Omental fat pad (tissue), 4 donors: ENCODE results near the gene CREB3L1. TPM values are rescaled to one million over a fixed set of nuclear protein-coding genes. Genes with fewer than 3 reads are reported as not detected.
"Not testable (repeated sequence)": the region's sequence is repeated elsewhere in the genome, so short reads cannot be mapped to it uniquely, and the experiment has no call there.

Source experiments
- ATAC-seq: fragments of 150-250 bp; one replicate; pipeline ENCODE4 v1.9.1; 2016; ENCODE audit warnings: mild to moderate bottlenecking, moderate library complexity; ENCODE audit not compliant: low FRiP score
- DNase-seq: peaks from one replicate; pipeline ENCODE4 v3.0.0-alpha.2; 2019; ENCODE audit warnings: low spot score
- total RNA-seq, 4 donors: library from RNA; depleted of rRNA; stranded (reverse); fragments of >200 nt; gene quantifications; one replicate each; pipeline ENCODE4 v1.1.0, GENCODE V29; 2016
- TF ChIP-seq, protein P1 (sequence below), 3 donors: fragments of 450-650 bp; IDR thresholded peaks; one replicate each; pipeline ENCODE4 v1.5.1; 2016 to 2017; ENCODE audit warnings: antibody characterized with exemption in 3 of 3, mild to moderate bottlenecking in 3 of 3, moderate library complexity in 2 of 3

The CREB3L1 gene
- total RNA-seq, 4 donors from 2014 or later: 0.94 to 8.7 (median 2.8) TPM

DNA sequence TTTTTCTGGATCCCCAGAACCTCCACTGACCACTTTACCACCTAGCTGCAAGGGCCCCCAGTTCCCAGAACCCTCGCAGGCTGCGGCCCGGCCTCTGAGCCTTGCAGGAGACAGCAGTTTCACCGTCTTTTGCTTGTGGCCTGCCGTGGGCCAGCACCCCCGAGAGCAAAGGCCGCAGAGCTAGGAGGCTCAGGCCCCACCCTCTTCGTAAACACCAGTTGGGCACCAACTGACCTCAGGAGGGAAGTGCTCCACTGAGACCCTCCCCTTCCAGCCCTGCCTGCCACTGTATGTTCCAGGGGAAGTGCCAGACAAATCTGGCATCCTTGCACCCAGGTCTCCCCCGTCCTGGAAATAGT is 23.4 kb upstream of the CREB3L1 start:
- DNase-seq (no peak), ATAC-seq (no peak)
- TF ChIP-seq, protein P1, sequence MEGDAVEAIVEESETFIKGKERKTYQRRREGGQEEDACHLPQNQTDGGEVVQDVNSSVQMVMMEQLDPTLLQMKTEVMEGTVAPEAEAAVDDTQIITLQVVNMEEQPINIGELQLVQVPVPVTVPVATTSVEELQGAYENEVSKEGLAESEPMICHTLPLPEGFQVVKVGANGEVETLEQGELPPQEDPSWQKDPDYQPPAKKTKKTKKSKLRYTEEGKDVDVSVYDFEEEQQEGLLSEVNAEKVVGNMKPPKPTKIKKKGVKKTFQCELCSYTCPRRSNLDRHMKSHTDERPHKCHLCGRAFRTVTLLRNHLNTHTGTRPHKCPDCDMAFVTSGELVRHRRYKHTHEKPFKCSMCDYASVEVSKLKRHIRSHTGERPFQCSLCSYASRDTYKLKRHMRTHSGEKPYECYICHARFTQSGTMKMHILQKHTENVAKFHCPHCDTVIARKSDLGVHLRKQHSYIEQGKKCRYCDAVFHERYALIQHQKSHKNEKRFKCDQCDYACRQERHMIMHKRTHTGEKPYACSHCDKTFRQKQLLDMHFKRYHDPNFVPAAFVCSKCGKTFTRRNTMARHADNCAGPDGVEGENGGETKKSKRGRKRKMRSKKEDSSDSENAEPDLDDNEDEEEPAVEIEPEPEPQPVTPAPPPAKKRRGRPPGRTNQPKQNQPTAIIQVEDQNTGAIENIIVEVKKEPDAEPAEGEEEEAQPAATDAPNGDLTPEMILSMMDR (IDR thresholded peaks at IDR 0.05): no peak

DNA sequence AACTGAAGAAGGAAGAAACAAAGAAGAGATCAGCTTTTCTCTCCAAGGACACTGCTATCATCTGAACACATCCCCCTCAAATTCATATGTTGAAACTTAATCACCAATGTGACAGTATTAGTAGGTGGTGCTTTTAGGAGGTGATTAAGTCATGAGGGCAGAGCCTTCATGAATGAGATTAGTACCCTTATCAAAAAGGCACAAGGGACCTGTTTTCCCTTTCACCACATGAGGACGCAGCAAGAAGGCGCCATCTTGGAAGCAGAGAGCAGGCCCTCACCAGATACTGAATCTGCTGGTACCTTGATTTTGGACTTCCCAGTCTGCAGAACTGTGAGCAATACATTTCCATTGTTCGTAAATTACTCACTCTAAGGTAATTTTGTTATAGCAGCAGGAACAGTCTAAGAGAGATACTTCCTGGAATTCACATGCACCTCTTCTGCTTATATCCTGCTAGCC is 20.9 kb upstream of the CREB3L1 start:
- ATAC-seq: no peak
- TF ChIP-seq, protein P1 (IDR thresholded peaks at IDR 0.05): no peak
- no peak for DNase-seq

DNA sequence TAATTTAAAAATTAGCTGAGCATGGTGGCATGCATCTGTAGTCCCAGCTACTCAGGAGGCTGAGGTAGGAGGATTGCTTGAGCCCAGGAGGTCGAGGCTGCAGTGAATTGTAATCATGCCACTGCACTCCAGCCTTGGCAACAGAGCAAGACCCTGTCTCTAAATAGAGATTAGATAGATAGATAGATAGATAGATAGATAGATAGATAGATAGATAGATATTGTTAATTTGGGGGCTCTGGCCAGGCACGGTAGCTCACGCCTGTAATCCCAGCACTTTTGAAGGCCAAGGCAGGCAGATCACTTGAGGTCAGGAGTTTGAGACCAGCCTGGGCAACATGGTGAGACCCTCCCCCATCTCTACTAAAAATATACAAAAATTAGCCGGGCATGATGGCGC is 18.1 kb upstream of the CREB3L1 start:
- not testable (repeated sequence) for DNase-seq, ATAC-seq

DNA sequence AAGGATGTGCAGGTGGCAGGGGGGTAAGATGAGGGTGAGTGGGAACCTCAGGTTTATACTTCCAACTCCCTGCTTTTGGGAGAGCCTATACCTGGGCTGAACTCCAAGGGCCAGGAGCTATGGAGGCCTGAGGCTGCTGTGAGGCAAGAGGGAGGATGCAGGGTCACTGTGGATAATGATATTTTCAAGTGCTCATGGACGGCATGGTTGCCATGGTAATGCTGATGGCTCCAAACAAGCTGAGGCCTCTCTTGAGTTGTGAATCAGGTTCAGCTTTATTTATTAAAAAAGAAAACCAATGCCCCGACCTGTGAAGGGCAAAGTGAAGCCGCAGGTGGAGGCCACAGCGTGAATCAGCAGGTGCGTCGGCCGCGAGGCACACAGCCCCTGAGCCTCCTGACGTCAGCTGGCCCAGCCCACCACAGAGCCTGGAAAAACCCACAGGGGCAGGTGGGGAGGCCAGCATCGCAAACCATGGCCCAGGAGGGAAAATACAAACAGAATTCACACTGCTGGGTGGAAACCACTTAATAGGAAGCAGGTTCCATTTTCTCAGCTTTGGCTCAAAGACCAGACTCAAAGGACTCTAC is 17.4 kb upstream of the CREB3L1 start:
- ATAC-seq: no peak
- TF ChIP-seq, protein P1 (IDR thresholded peaks at IDR 0.05): no peak
- DNase-seq: no peak

DNA sequence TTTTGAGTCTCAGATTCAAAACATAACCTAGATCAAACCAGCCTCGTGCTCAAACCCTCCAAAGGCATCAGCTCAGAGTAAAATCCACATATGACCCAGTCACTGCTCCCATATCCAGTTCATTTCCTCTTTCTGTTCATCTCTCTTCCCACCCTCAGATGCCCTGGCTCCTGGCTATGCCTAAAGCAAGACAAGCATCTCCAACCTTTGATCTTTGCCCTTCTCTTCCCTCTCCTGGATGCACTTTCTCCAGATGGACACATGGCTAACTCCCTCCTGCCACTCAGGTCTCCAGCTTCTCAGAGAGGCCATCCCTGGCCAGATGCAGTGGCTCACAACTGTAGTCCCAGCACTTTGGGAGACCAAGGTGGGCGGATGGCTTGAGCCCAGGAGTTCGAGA is 14.3 kb upstream of the CREB3L1 start:
- DNase-seq: no peak
- TF ChIP-seq, protein P1 (IDR thresholded peaks at IDR 0.05): no peak

DNA sequence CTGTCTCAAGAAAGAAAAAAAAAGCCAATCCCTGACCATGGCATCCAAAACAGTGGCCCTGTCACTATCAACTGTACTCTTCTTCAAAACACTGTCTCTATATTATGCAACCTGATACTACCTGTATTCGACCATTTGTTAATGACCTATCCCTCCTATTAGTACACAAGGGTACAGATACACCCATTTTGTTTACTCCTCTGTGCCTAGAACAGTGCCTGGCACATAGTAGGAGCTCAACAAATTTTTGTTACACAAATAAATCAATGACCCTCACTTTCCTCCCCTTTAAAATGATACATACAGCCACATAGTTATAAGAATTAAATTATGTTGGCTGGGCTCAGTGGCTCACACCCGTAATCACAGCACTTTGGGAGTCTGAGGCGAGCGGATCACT is 13.4 kb upstream of the CREB3L1 start:
- no peak for ATAC-seq
- DNase-seq: no peak
- TF ChIP-seq, protein P1 (IDR thresholded peaks at IDR 0.05): no peak

More for the DNA sequence above, 14.3 kb upstream of the CREB3L1 start:
- no peak for ATAC-seq

DNA sequence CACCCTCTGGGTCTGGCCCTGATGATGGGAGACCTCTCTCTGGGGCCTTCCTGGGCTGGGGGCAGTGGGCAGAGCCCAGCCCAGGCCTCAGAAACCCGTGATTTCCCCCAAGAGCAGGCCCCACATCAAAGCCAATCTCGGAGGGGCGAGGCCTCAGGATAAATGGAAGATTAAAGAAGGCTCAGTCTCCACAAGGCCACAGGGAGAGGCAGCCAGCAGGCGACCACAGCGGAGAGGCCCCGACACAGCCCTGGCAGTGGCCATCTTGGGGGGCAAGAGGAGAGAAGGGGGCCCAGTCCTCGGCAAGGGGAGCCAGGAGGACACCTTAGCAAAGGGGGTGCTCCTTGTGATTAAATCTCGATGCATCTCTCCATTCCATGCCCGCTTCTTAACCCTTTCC is 12.5 kb upstream of the CREB3L1 start:
- DNase-seq: no peak
- ATAC-seq: no peak
- TF ChIP-seq, protein P1 (IDR thresholded peaks at IDR 0.05): no peak
